Measurements from ENCODE around the gene MLPH.
A peak's percentile ranks its signal among the peaks of the same experiment; 100 is the strongest.
"Not testable (repeated sequence)": the region's sequence is repeated elsewhere in the genome, so short reads cannot be mapped to it uniquely, and the experiment has no call there.

MLPH gene

GRCh38 chr2:237588044-237588696, 101.1 kb downstream of the MLPH start:
- no peak for DNase-seq

- DNase-seq = no peak
Measured at GRCh38 chr2:237590272-237591140, 103.5 kb downstream of the MLPH start, which contains the start of gene RAB17. Gene RAB17, minus strand, starts transcription at chr2:237590734. Its CDS starts 4,580 bp downstream, at chr2:237586154.

GRCh38 chr2:237591141-237591881, 104.3 kb downstream of the MLPH start:
- DNase-seq = peak; percentile 92 to 96 (median 94)

- no peak for DNase-seq
Measured at GRCh38 chr2:237592425-237592980, 105.5 kb downstream of the MLPH start.

GRCh38 chr2:237593036-237593435, 106.0 kb downstream of the MLPH start:
- DNase-seq = no peak

- no peak for DNase-seq
Measured at GRCh38 chr2:237593596-237594320, 106.7 kb downstream of the MLPH start.

GRCh38 chr2:237594514-237594871, 107.4 kb downstream of the MLPH start:
- no peak for DNase-seq

- not testable (repeated sequence) for DNase-seq
Measured at GRCh38 chr2:237595829-237596519, 108.9 kb downstream of the MLPH start.

GRCh38 chr2:237596520-237597195, 109.6 kb downstream of the MLPH start:
- DNase-seq = peak in 3 of 4 experiments; percentile 25 to 59 (median 44)

GRCh38 chr2:237597196-237598145, 110.4 kb downstream of the MLPH start:
- peak in 1 of 4 experiments; percentile 13 for DNase-seq

- DNase-seq = no peak
Measured at GRCh38 chr2:237598468-237599208, 111.6 kb downstream of the MLPH start.

- no peak for DNase-seq
Measured at GRCh38 chr2:237599465-237600110, 112.5 kb downstream of the MLPH start.

GRCh38 chr2:237600205-237600846, 113.3 kb downstream of the MLPH start:
- DNase-seq = peak in 3 of 4 experiments; percentile 28 to 44 (median 34)

GRCh38 chr2:237601453-237602116, 114.5 kb downstream of the MLPH start:
- DNase-seq = no peak

GRCh38 chr2:237602409-237602808, 115.4 kb downstream of the MLPH start:
- DNase-seq = no peak

GRCh38 chr2:237603049-237603717, 116.1 kb downstream of the MLPH start:
- no peak for DNase-seq
